ENCODE measurements around the gene AP3B1. TPM values are rescaled to one million over a fixed set of nuclear protein-coding genes. Genes with fewer than 3 reads are reported as not detected.
"Not testable (repeated sequence)": the region's sequence is repeated elsewhere in the genome, so short reads cannot be mapped to it uniquely, and the experiment has no call there.

The AP3B1 gene
- total and polyA plus RNA-seq, 12 donors = 20.0 to 28.3 (median 23.4) TPM

GRCh38 chr5:78058625-78059024 is 235.9 kb downstream of the AP3B1 start:
- WGBS, 2 donors = 92 to 99% methylated on average over 2 of the region's 2 CpGs
- TF ChIP-seq, protein P1, sequence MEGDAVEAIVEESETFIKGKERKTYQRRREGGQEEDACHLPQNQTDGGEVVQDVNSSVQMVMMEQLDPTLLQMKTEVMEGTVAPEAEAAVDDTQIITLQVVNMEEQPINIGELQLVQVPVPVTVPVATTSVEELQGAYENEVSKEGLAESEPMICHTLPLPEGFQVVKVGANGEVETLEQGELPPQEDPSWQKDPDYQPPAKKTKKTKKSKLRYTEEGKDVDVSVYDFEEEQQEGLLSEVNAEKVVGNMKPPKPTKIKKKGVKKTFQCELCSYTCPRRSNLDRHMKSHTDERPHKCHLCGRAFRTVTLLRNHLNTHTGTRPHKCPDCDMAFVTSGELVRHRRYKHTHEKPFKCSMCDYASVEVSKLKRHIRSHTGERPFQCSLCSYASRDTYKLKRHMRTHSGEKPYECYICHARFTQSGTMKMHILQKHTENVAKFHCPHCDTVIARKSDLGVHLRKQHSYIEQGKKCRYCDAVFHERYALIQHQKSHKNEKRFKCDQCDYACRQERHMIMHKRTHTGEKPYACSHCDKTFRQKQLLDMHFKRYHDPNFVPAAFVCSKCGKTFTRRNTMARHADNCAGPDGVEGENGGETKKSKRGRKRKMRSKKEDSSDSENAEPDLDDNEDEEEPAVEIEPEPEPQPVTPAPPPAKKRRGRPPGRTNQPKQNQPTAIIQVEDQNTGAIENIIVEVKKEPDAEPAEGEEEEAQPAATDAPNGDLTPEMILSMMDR (IDR thresholded peaks at IDR 0.05) = no peak
- Histone ChIP-seq H3K4me3 (no peak overlapping the region), H3K27ac (no peak overlapping the region), H3K4me1 (no peaks in the 10 kb centered on the region), H3K36me3 (no peaks in the 10 kb centered on the region), H3K9me3 (no peaks in the 10 kb centered on the region), H3K27me3 (no peaks in the 10 kb centered on the region)
- intact Hi-C loops (cut with DNase I) = no loop called here
- DNase-seq (no peak), ATAC-seq (no peak)

- Histone ChIP-seq H3K9me3 (no peaks in the 10 kb centered on the region), H3K27ac (peak overlapping the region in 3 of 10 donors; percentile 5 to 44 (median 29)), H3K27me3 (no peaks in the 10 kb centered on the region), H3K36me3 (no peaks in the 10 kb centered on the region), H3K4me1 (no peaks in the 10 kb centered on the region), H3K4me3 (peak overlapping the region in 2 of 10 donors; percentile 6 to 8)
- ATAC-seq = no peak
- 66 to 75% methylated on average over 9 of the region's 9 CpGs for WGBS, 2 donors
- TF ChIP-seq, protein P1 (IDR thresholded peaks at IDR 0.05) = peak in 1 of 9 donors; percentile 19
- DNase-seq = no peak
- intact Hi-C loops (cut with DNase I) = no loop called here
Observed at GRCh38 chr5:78056901-78057514, 237.5 kb downstream of the AP3B1 start.

DNA sequence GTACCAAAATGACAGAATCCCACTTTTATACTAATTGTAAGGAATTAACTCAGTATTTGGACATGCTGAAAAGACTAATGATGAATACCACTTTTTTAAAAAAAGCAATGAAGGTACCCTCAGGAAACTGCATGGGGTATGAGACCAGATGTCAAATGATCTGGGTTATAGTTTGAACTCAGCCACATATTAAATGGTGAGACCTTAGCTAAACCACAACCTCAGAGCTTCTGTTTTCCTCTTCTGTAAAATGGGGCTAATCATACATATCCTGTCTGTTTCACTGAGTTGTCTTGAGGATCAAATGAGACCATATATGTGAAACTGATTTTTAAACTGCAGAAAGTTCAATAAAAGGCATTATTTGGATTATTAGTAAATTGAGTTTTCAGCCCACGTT is 238.4 kb downstream of the AP3B1 start:
- ATAC-seq (no peak), DNase-seq (no peak)
- TF ChIP-seq, protein P1 (IDR thresholded peaks at IDR 0.05) = no peak
- Histone ChIP-seq H3K9me3 (no peaks in the 10 kb centered on the region), H3K27ac (no peak overlapping the region), H3K4me1 (no peaks in the 10 kb centered on the region), H3K36me3 (no peaks in the 10 kb centered on the region), H3K4me3 (no peak overlapping the region), H3K27me3 (no peaks in the 10 kb centered on the region)
- WGBS, 2 donors = 82 to 93% methylated on average over 1 of the region's 1 CpG
- intact Hi-C loops (cut with DNase I) = no loop called here

- WGBS, 2 donors = 77 to 86% methylated on average over 4 of the region's 4 CpGs
- TF ChIP-seq, protein P1 (IDR thresholded peaks at IDR 0.05) = no peak
- Histone ChIP-seq H3K36me3 (no peaks in the 10 kb centered on the region), H3K27ac (no peak overlapping the region), H3K4me1 (no peaks in the 10 kb centered on the region), H3K4me3 (no peak overlapping the region), H3K9me3 (peaks cover 0 to 4% (median 0%) of the 10 kb centered on the region in 11 donors), H3K27me3 (no peaks in the 10 kb centered on the region)
- no peak for ATAC-seq
- DNase-seq = no peak
- intact Hi-C loops (cut with DNase I) = no loop called here
Observed at GRCh38 chr5:78050888-78051287, 243.6 kb downstream of the AP3B1 start.

DNA sequence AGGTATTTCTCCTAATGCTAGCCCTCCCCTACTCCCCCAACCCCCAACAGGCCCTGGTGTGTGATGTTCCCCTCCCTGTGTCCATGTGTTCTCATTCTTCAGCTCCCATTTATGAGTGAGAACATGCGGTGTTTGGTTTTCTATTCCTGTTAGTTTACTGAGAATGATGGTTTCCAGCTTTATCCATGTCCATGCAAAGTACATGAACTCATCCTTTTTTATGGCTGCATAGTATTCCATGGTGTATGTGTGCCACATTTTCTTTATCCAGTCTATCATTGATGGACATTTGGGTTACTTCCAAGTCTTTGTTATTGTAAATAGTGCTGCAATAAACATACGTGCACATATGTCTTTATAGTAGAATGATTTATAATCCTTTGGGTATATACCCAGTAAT is 247.7 kb downstream of the AP3B1 start:
- 97% methylated on average over 2 of the region's 2 CpGs for WGBS, 2 donors
- H3K4me3 ChIP-seq; DNase-seq; H3K4me1 ChIP-seq; H3K27ac ChIP-seq; H3K9me3 ChIP-seq; intact Hi-C loops (cut with DNase I); ATAC-seq; H3K27me3 ChIP-seq: not testable (repeated sequence)
- peaks cover 0 to 18% (median 0%) of the 10 kb centered on the region in 9 donors for H3K36me3 ChIP-seq
